ENCODE measurements around the gene SETD3.

The SETD3 gene

DNA sequence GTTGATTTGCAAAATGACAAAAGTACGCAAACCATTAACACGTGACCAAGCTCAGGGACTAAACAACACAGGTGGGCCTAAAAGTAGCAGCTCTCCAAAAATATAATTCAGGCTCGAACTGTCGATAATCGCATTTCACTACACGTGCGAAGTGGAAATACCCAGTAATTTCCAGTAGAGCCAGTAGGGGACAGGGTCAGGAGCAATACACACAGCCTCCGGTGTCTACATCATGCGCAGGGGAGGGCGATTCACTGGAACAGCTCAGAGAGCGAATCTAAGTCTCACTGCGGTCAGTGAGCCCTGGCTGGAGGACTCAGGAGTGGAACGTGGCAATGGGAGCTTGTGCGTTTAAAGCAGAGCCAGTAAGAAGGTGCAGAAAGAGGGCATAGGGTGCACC, 40.4 kb downstream of the SETD3 start:
- no peaks in the 10 kb centered on the region for H3K27me3 ChIP-seq (ENCODE audit: insufficient read depth, insufficient read length)
- H3K4me3 ChIP-seq (ENCODE audit: insufficient read length, low read depth), result no peak overlapping the region
- H3K4me1 ChIP-seq (ENCODE audit: insufficient read depth, insufficient read length), result no peaks in the 10 kb centered on the region
- 0 out of 2 replicates have a peak, but pooled peaks cover 4% of the 10 kb centered on the region for H3K9me3 ChIP-seq (ENCODE audit: insufficient read depth, low read length)
- no peak overlapping the region for H3K9ac ChIP-seq (ENCODE audit: insufficient read length, low read depth)
- TF ChIP-seq SUZ12 (IDR thresholded peaks at IDR 0.05; ENCODE audit: extremely low read depth, insufficient read depth, insufficient read length), result no peak
- DNase-seq (ENCODE audit: low read depth, low spot score), result no peak
- H3K36me3 ChIP-seq (ENCODE audit: insufficient read depth, insufficient read length, low read length), result peaks cover 47% of the 10 kb centered on the region

DNA sequence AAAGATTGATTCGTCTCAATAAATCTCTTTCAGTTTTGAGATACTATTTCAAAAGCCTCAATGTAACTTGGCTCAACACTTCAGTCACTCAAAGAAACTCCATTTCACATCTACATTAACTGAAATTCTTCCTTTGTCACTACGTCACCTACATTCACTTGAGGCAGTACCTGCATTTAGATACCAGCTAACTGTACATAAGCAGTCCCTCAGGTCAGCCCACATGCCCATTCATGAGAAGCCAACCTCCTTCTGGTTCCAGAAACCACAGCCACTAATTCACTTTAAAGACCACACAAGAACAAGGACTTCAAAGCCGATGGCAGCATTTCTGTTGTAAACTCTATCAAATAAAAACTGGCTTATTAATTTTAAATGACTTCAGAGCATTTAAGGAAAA, 43.0 kb downstream of the SETD3 start:
- H3K9me3 ChIP-seq (ENCODE audit: insufficient read depth, low read length), result 0 out of 2 replicates have a peak, but pooled peaks cover 3% of the 10 kb centered on the region
- DNase-seq (ENCODE audit: low read depth, low spot score), result no peak
- H3K36me3 ChIP-seq (ENCODE audit: insufficient read depth, insufficient read length, low read length), result peaks cover 46% of the 10 kb centered on the region
- no peaks in the 10 kb centered on the region for H3K27me3 ChIP-seq (ENCODE audit: insufficient read depth, insufficient read length)
- H3K4me1 ChIP-seq (ENCODE audit: insufficient read depth, insufficient read length), result no peaks in the 10 kb centered on the region
- no peak for TF ChIP-seq ZNF274 (IDR thresholded peaks at IDR 0.05; ENCODE audit: low read depth, low read length)
- no peak for TF ChIP-seq SUZ12 (IDR thresholded peaks at IDR 0.05; ENCODE audit: extremely low read depth, insufficient read depth, insufficient read length)
- TF ChIP-seq YY1 (IDR thresholded peaks at IDR 0.05; ENCODE audit: insufficient read depth, insufficient read length), result no peak
- H3K9ac ChIP-seq (ENCODE audit: insufficient read length, low read depth), result no peak overlapping the region
- H3K4me3 ChIP-seq (ENCODE audit: insufficient read length, low read depth), result no peak overlapping the region

DNA sequence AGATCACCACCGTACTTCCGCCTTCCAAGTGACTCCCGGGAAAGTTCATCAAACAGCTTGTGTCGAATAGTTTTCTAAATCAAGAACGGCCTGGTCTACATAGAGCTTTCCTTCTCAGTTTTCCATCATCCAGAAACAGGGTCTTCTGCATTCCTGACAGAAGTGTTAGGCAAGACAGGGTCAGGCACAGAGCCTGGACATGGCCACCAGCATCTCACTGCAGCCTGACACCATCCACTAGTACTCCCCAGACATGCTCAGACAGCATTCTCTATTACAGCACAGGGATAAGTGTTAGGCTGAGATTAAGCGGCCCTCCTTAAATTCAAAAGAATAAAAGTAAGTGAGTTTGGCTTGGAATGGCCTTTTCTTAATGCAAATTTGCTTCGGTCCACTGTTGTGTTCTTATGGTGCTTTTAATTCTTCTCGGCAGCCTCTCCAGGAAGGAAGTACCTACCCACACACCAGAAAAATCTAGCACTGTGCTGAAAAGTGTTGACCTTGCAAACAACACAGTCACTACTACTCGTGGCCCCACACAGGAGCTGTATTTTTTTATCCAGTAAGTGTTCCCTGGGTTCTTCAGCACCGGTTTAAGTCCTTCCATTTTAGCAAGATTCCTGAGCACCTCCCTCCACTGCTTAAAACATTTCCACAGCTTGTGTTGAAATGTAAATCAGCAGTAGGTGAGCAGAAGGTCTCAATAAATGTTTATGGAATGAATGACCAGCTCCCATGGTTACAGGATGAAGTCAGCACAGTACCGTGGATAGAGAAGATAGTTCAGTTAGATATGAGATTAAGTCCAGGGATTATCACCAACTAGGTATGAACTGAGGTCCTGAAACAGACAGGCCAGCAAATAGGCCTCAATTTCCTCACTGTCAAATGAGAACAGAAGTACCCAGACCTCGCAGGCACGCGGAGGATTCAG, 44.1 kb downstream of the SETD3 start:
- peaks cover 50% of the 10 kb centered on the region for H3K36me3 ChIP-seq (ENCODE audit: insufficient read depth, insufficient read length, low read length)
- H3K4me3 ChIP-seq (ENCODE audit: insufficient read length, low read depth), result no peak overlapping the region
- H3K27me3 ChIP-seq (ENCODE audit: insufficient read depth, insufficient read length), result no peaks in the 10 kb centered on the region
- TF ChIP-seq SUZ12 (IDR thresholded peaks at IDR 0.05; ENCODE audit: extremely low read depth, insufficient read depth, insufficient read length), result no peak
- TF ChIP-seq YY1 (IDR thresholded peaks at IDR 0.05; ENCODE audit: insufficient read depth, insufficient read length), result no peak
- no peak for TF ChIP-seq ZNF274 (IDR thresholded peaks at IDR 0.05; ENCODE audit: low read depth, low read length)
- no peaks in the 10 kb centered on the region for H3K9me3 ChIP-seq (ENCODE audit: insufficient read depth, low read length)
- DNase-seq (ENCODE audit: low read depth, low spot score), result no peak
- no peak overlapping the region for H3K9ac ChIP-seq (ENCODE audit: insufficient read length, low read depth)
- H3K4me1 ChIP-seq (ENCODE audit: insufficient read depth, insufficient read length), result peaks cover 2% of the 10 kb centered on the region

DNA sequence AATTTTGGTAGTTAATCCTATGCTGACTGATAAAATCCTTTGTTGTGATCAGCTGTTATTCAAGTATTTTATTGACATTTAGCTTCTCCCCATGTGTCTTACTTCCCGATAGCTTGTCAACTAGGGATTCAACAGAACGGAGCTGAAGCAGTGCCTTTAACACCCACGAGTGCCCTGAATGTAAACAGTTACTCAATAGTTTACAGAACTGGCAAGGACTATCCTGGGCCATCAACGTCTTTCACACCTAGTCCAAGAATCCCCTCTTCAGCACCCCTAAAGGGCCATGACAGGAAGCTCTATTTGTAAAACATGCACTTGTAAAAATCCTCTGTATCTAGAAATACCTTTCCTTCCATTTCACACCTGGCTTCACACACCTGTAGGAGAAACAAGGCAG, 45.3 kb downstream of the SETD3 start:
- H3K4me3 ChIP-seq (ENCODE audit: insufficient read length, low read depth), result no peak overlapping the region
- TF ChIP-seq ZNF274 (IDR thresholded peaks at IDR 0.05; ENCODE audit: low read depth, low read length), result no peak
- no peak for TF ChIP-seq SUZ12 (IDR thresholded peaks at IDR 0.05; ENCODE audit: extremely low read depth, insufficient read depth, insufficient read length)

GRCh38 chr14:99432485-99432884, 48.2 kb downstream of the SETD3 start:
- no peaks in the 10 kb centered on the region for H3K27me3 ChIP-seq (ENCODE audit: insufficient read depth, insufficient read length)
- H3K4me3 ChIP-seq (ENCODE audit: insufficient read length, low read depth), result no peak overlapping the region
- DNase-seq (ENCODE audit: low read depth, low spot score), result no peak
- peaks cover 38% of the 10 kb centered on the region for H3K36me3 ChIP-seq (ENCODE audit: insufficient read depth, insufficient read length, low read length)
- no peak overlapping the region for H3K9ac ChIP-seq (ENCODE audit: insufficient read length, low read depth)
- TF ChIP-seq YY1 (IDR thresholded peaks at IDR 0.05; ENCODE audit: insufficient read depth, insufficient read length) (no peak), ZNF274 (IDR thresholded peaks at IDR 0.05; ENCODE audit: low read depth, low read length) (no peak), SUZ12 (IDR thresholded peaks at IDR 0.05; ENCODE audit: extremely low read depth, insufficient read depth, insufficient read length) (no peak)
- peaks cover 6% of the 10 kb centered on the region for H3K4me1 ChIP-seq (ENCODE audit: insufficient read depth, insufficient read length)
- peaks cover 14% of the 10 kb centered on the region; the same call in 1 of the 2 replicates for H3K9me3 ChIP-seq (ENCODE audit: insufficient read depth, low read length)

More for the DNA sequence above, 45.3 kb downstream of the SETD3 start:
- DNase-seq (ENCODE audit: low read depth, low spot score), result no peak
- no peaks in the 10 kb centered on the region for H3K27me3 ChIP-seq (ENCODE audit: insufficient read depth, insufficient read length)
- peaks cover 4% of the 10 kb centered on the region for H3K4me1 ChIP-seq (ENCODE audit: insufficient read depth, insufficient read length)
- no peak overlapping the region for H3K9ac ChIP-seq (ENCODE audit: insufficient read length, low read depth)
- H3K9me3 ChIP-seq (ENCODE audit: insufficient read depth, low read length), result no peaks in the 10 kb centered on the region
- peaks cover 47% of the 10 kb centered on the region for H3K36me3 ChIP-seq (ENCODE audit: insufficient read depth, insufficient read length, low read length)

- Histone ChIP-seq H3K4me3 (ENCODE audit: insufficient read length, low read depth) (no peak overlapping the region), H3K36me3 (ENCODE audit: insufficient read depth, insufficient read length, low read length) (peaks cover 33% of the 10 kb centered on the region), H3K9ac (ENCODE audit: insufficient read length, low read depth) (no peak overlapping the region), H3K27me3 (ENCODE audit: insufficient read depth, insufficient read length) (no peaks in the 10 kb centered on the region), H3K9me3 (ENCODE audit: insufficient read depth, low read length) (peaks cover 14% of the 10 kb centered on the region; the same call in 1 of the 2 replicates), H3K4me1 (ENCODE audit: insufficient read depth, insufficient read length) (peaks cover 6% of the 10 kb centered on the region)
- no peak for DNase-seq (ENCODE audit: low read depth, low spot score)
- no peak for TF ChIP-seq YY1 (IDR thresholded peaks at IDR 0.05; ENCODE audit: insufficient read depth, insufficient read length)
- no peak for TF ChIP-seq ZNF274 (IDR thresholded peaks at IDR 0.05; ENCODE audit: low read depth, low read length)
- no peak for TF ChIP-seq SUZ12 (IDR thresholded peaks at IDR 0.05; ENCODE audit: extremely low read depth, insufficient read depth, insufficient read length)
These were observed 48.7 kb downstream of the SETD3 start for GRCh38 chr14:99431986-99432385.

- H3K36me3 ChIP-seq (ENCODE audit: insufficient read depth, insufficient read length, low read length), result peaks cover 22% of the 10 kb centered on the region
- DNase-seq (ENCODE audit: low read depth, low spot score), result no peak
- no peak overlapping the region for H3K9ac ChIP-seq (ENCODE audit: insufficient read length, low read depth)
- peaks cover 11% of the 10 kb centered on the region for H3K4me1 ChIP-seq (ENCODE audit: insufficient read depth, insufficient read length)
- H3K4me3 ChIP-seq (ENCODE audit: insufficient read length, low read depth), result no peak overlapping the region
- TF ChIP-seq YY1 (IDR thresholded peaks at IDR 0.05; ENCODE audit: insufficient read depth, insufficient read length) (no peak), ZNF274 (IDR thresholded peaks at IDR 0.05; ENCODE audit: low read depth, low read length) (no peak), SUZ12 (IDR thresholded peaks at IDR 0.05; ENCODE audit: extremely low read depth, insufficient read depth, insufficient read length) (no peak)
- H3K27me3 ChIP-seq (ENCODE audit: insufficient read depth, insufficient read length), result no peaks in the 10 kb centered on the region
- H3K9me3 ChIP-seq (ENCODE audit: insufficient read depth, low read length), result peaks cover 14% of the 10 kb centered on the region; the same call in 1 of the 2 replicates
These were observed 50.2 kb downstream of the SETD3 start for GRCh38 chr14:99430491-99430890.

Data from NT2/D1 (cell line).